ENCODE measurements around the gene MAPK9.
"Not testable (repeated sequence)": the region's sequence is repeated elsewhere in the genome, so short reads cannot be mapped to it uniquely, and the experiment has no call there.

- not testable (repeated sequence) for TF ChIP-seq POLR2A, CTCF, POLR2AphosphoS5 (IDR thresholded peaks at IDR 0.05)
Measured at GRCh38 chr5:180210077-180210476, 81.8 kb downstream of the MAPK9 start.

All from suprapubic skin (tissue), 4 donors.